HepG2 (cell line): ENCODE measurements around the gene BICDL2. TPM values are rescaled to one million over a fixed set of nuclear protein-coding genes. Genes with fewer than 3 reads are reported as not detected.
A peak's percentile ranks its signal among the peaks of the same experiment; 100 is the strongest.

ENCODE experiments used
- AHR ChIP-seq: IDR thresholded peaks from 2 replicates; pipeline ENCODE4 v1.6.1; 2018; ENCODE audit warnings: missing genetic modification reagents, missing compliant biosample characterization
- CCAR2 ChIP-seq: fragments of 200-400 bp; formaldehyde crosslinking; optimal IDR thresholded peaks from 2 replicates; pipeline ENCODE3; 2018; ENCODE audit warnings: low read depth, mild to moderate bottlenecking, low read length, moderate library complexity
- CTCF ChIP-seq: sonication (generic); formaldehyde crosslinking; IDR thresholded peaks from 2 replicates; pipeline ENCODE4 v1.5.0; 2020; ENCODE audit warnings: mild to moderate bottlenecking, missing genetic modification reagents, moderate library complexity
- FOSL2 ChIP-seq: sonication (generic); formaldehyde crosslinking; IDR thresholded peaks from 2 replicates; pipeline ENCODE4 v1.4.0; 2020; ENCODE audit warnings: missing genetic modification reagents
- HHEX ChIP-seq: IDR thresholded peaks from 2 replicates; pipeline ENCODE4 v1.6.1; 2016; ENCODE audit warnings: control low read depth
- HOXA7 ChIP-seq: sonication (generic); formaldehyde crosslinking; IDR thresholded peaks from 2 replicates; pipeline ENCODE4 v1.8.1; 2022; ENCODE audit warnings: mild to moderate bottlenecking, missing genetic modification reagents, moderate library complexity
- ISX ChIP-seq: sonication (generic); formaldehyde crosslinking; conservative IDR thresholded peaks from 2 replicates; pipeline ENCODE4 v1.5.0; 2020; ENCODE audit warnings: missing genetic modification reagents
- KDM1A ChIP-seq: IDR thresholded peaks from 2 replicates; pipeline ENCODE4 v1.6.1; 2016; ENCODE audit warnings: missing compliant biosample characterization
- LBX2 ChIP-seq: sonication (generic); formaldehyde crosslinking; IDR thresholded peaks from 2 replicates; pipeline ENCODE4 v1.5.0; 2020; ENCODE audit warnings: missing genetic modification reagents, mild to moderate bottlenecking, borderline replicate concordance
- SIN3A ChIP-seq: IDR thresholded peaks from 2 replicates; pipeline ENCODE4 v1.6.1; 2011; ENCODE audit warnings: low read depth, mild to moderate bottlenecking, control low read depth, low read length, borderline replicate concordance
- SIX4 ChIP-seq: sonication (generic); formaldehyde crosslinking; IDR thresholded peaks from 2 replicates; pipeline ENCODE4 v1.4.0; 2020; ENCODE audit warnings: missing genetic modification reagents
- STAG1 ChIP-seq: sonication (generic); formaldehyde crosslinking; IDR thresholded peaks from 2 replicates; pipeline ENCODE4 v1.4.0; 2020; ENCODE audit warnings: missing genetic modification reagents
- TERF1 ChIP-seq: sonication (generic); formaldehyde crosslinking; IDR thresholded peaks from 2 replicates; pipeline ENCODE4 v1.8.0; 2022; ENCODE audit warnings: mild to moderate bottlenecking, missing genetic modification reagents, moderate library complexity
- TFE3 ChIP-seq: IDR thresholded peaks from 2 replicates; pipeline ENCODE4 v1.6.1; 2016
- ZBTB49 ChIP-seq: sonication (generic); formaldehyde crosslinking; IDR thresholded peaks from 2 replicates; pipeline ENCODE4 v1.4.0; 2020; ENCODE audit warnings: missing genetic modification reagents, borderline replicate concordance
- ZFP36L2 ChIP-seq: sonication (generic); formaldehyde crosslinking; IDR thresholded peaks from 2 replicates; pipeline ENCODE4 v1.4.0; 2020; ENCODE audit warnings: missing genetic modification reagents
- ZFP82 ChIP-seq: sonication (generic); formaldehyde crosslinking; IDR thresholded peaks from 2 replicates; pipeline ENCODE4 v1.5.1; 2020; ENCODE audit warnings: mild to moderate bottlenecking, missing genetic modification reagents, borderline replicate concordance
- ZNF292 ChIP-seq: sonication (generic); formaldehyde crosslinking; IDR thresholded peaks from 2 replicates; pipeline ENCODE4 v1.8.1; 2022; ENCODE audit warnings: mild to moderate bottlenecking, low read depth, missing genetic modification reagents, borderline replicate concordance
- ZNF543 ChIP-seq: sonication (generic); formaldehyde crosslinking; IDR thresholded peaks from 2 replicates; pipeline ENCODE4 v1.4.0; 2020; ENCODE audit warnings: mild to moderate bottlenecking, missing genetic modification reagents
- ZNF816 ChIP-seq: sonication (generic); formaldehyde crosslinking; IDR thresholded peaks from 2 replicates; pipeline ENCODE4 v1.8.0; 2022; ENCODE audit warnings: missing genetic modification reagents, mild to moderate bottlenecking, borderline replicate concordance
- ZNF879 ChIP-seq: sonication (generic); formaldehyde crosslinking; IDR thresholded peaks from 2 replicates; pipeline ENCODE4 v1.8.1; 2023; ENCODE audit warnings: missing genetic modification reagents
- ZSCAN22 ChIP-seq: sonication (generic); formaldehyde crosslinking; IDR thresholded peaks from 2 replicates; pipeline ENCODE4 v1.4.0; 2020; ENCODE audit warnings: mild to moderate bottlenecking, missing genetic modification reagents
- polyA plus RNA-seq, 8 experiments: library from polyadenylated mRNA; depleted of rRNA in 3 of 8; stranded (reverse) in 7 of 8; unstranded in 1 of 8; fragments of >200 nt; fragmentation: Illumina TruSeq in 4 of 8; extraction: Trizol in 4 of 8; gene quantifications; 2 replicates each; pipeline versions ENCODE4 v1.2.1 to v1.2.3, GENCODE V29; 2011 to 2016; ENCODE audit warnings: low read depth in 4 of 8, missing spikeins in 1 of 8, mixed read lengths in 1 of 8; ENCODE audit not compliant: insufficient read depth in 1 of 8
- total RNA-seq, 5 experiments: library from RNA; depleted of rRNA; stranded (reverse); fragments of >200 nt; fragmentation: Illumina TruSeq; extraction: Trizol; gene quantifications; 2 replicates each; pipeline ENCODE4 v1.2.3, GENCODE V29; 2016; ENCODE audit warnings: low read depth in 1 of 5

BICDL2 gene
- total and polyA plus RNA-seq, 2 of the 13 experiments (the other 11 are each of a cell fraction or from before 2014, with no cell fraction given): 0.12 TPM; not detected in 1

- TF ChIP-seq ZBTB49 (CRISPR knock-in tag): no peak
- TF ChIP-seq TERF1 (CRISPR knock-in tag): 0 out of 2 replicates have a peak, but pooled peaks have one; percentile 30
- 0 out of 2 replicates have a peak, but pooled peaks have one; percentile 18 for TF ChIP-seq ZNF292 (CRISPR knock-in tag)
- TF ChIP-seq STAG1 (CRISPR knock-in tag): 0 out of 2 replicates have a peak, but pooled peaks have one; percentile 7
- no peak; the same call in 1 of the 2 replicates for TF ChIP-seq FOSL2 (CRISPR knock-in tag)
- TF ChIP-seq AHR (CRISPR knock-in tag): no peak
- TF ChIP-seq ZNF879 (CRISPR knock-in tag): no peak
- no peak for TF ChIP-seq ZFP36L2
- no peak for TF ChIP-seq ZNF816
- TF ChIP-seq SIN3A: 0 out of 2 replicates have a peak, but pooled peaks have one; percentile 24
- TF ChIP-seq TFE3: no peak
- peak; percentile 32; the same call in 1 of the 2 replicates for TF ChIP-seq ZFP82 (CRISPR knock-in tag)
- TF ChIP-seq HOXA7 (CRISPR knock-in tag): no peak
- TF ChIP-seq SIX4 (CRISPR knock-in tag): no peak; the same call in 1 of the 2 replicates
- TF ChIP-seq ISX: no peak
- TF ChIP-seq HHEX (CRISPR knock-in tag): no peak
- no peak for TF ChIP-seq KDM1A (CRISPR knock-in tag)
- peak; percentile 70 for TF ChIP-seq CTCF
- TF ChIP-seq LBX2 (CRISPR knock-in tag): no peak
- TF ChIP-seq ZSCAN22 (CRISPR knock-in tag): no peak
- TF ChIP-seq ZNF543: no peak
- TF ChIP-seq CCAR2: no peak
Measured at GRCh38 chr16:3021449-3022207, 15.1 kb downstream of the BICDL2 start (continued).
